Fibroblast of skin of left quadriceps (primary cell): ENCODE measurements around the gene ANAPC2.

ENCODE experiments used
- DNase-seq, 2 experiments: peaks; one replicate each; pipeline ENCODE4 v3.0.0-alpha.2; 2013; ENCODE audit warnings: low read depth in 2 of 2

Gene ANAPC2

DNA sequence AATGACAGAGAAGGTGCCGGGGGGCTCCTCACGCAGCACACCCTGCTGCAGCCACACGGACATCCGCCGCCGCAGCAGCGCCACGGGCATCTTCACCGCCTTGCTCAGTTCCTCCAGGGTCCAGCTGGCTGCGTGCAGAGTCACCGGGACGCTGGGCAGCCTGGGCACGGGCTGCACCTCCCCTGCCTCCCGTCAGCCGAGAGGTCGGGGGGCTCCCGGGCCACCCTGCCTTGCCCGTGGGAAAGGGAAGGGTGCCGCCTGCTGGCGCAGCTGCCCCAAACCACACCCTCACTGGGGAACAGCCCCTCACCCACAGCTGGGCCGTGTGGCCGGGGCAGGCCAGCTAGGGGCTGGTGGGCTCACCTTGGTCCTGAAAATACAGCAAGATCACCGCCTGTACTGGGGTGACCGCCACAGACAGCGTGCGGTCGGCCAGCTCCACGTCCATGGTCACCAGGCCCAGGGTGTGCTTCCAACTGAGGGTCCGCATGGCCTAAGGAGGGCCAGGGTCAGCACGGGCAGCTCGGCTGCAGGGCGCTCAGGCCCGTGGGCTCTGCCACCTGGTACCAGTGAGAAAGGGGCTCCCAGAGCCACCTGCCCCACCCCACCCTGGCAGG lies 12.9 kb downstream of the ANAPC2 start:
- no peak for DNase-seq

GRCh38 chr9:137174722-137175293 lies 13.6 kb downstream of the ANAPC2 start:
- DNase-seq = no peak

- DNase-seq = no peak
Observed at GRCh38 chr9:137173796-137174664, 14.3 kb downstream of the ANAPC2 start.

GRCh38 chr9:137172901-137173795 lies 15.2 kb downstream of the ANAPC2 start:
- DNase-seq = no peak

GRCh38 chr9:137171149-137171900 lies 17.0 kb downstream of the ANAPC2 start:
- no peak for DNase-seq

DNA sequence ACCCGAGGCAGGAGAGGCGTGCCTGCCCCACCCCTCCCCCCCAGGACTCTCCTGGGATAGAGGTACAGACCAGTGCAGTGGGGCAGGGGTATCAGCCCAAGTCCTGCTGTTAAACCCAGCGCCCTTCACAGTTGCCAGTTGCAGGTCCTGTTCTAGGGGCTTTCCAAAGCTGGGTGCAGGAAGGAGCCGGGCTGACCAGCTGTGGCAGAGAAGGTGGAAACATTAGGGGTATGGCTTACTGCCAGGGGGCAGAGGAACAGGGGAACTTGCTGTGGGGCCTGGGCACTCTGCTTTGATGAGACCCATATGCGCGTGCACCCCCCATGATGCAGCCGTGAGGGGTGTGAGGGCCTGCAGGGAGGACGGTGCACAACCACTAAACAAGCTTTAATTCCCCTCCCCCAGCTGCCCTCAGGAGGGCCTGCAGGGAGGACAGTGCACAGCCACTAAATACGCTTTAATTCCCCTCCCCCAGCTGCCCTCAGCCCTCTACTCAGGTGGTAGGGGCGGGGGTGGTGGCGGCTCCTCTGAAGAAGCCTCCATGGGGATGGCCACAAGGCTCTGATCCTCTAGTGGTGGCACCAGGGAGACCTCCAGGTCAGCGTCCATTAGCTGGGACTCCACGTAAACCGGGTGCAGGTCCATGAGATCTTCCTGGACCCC lies 17.7 kb downstream of the ANAPC2 start:
- no peak for DNase-seq

DNA sequence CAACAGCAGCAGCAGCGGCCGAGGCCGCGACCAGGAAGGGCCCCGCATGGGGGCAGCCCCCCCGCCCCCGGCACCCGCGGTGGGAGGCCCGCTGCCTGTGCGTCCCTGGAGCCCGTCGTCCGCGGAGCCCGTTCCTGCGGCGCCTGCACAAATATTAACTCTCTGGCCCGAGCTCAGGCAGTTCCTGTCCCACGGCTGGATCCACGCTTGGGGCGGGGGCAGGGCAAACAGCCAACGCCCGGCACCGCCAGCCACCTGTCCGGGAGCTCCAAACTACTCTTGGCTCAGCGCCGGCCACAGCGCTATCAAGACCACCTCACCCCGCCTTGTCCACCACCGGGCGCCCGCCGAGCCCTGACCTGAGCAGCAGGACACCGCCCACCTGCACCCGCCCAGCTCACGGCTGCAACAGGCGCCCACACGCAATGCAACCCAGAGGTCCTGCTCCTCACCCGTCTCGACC lies 18.4 kb downstream of the ANAPC2 start, which contains the start of gene LRRC26:
LRRC26 (minus strand) TSS at position 156 of the 463 bp plus-strand sequence; CDS start at position 48, 108 bp downstream.
- DNase-seq = no peak

DNA sequence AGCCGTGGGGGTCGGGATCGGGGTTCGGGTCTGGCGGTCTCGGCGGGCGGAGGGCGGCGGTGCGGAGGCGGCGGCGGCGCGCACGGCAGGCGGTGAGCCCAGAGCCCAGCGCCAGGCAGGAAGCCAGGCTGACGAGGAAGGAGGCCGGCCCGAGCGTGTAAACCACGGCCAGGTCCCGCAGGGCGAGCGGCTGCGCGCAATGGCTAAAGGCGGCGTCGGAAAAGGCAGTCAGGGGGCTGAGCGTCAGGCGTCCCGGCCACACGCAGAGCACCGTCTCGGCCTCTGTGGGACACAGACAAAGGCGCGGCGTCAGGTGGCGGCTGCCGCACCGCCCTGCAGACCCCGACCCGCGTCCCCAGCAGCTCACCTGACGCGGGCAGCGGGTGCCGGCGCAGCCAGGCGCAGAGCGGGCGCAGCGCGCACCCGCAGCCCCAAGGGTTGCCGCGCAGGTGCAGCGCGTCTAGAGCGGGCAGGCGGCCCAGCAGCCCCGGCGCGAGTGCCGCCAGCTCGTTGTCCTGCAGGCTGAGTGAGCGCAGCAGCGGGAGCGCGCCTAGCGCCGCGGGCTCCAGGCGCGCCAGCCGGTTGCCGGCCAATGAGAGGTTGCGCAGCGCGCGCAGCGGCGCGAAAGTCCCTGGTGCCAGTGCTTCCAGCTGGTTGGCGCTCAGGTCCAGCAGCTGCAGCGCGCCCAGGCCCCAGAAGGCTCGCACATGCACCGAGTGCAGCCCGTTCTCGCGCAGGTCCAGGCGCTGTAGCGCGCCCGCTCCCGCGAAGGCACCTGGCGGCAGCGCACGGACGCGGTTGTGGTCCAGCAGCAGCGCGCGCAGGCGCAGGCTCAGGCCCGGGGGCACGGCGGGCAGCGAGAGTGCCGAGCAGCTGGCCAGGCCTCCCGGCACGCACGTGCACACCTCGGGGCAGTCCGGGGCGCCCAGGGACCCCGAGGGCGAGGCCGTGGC lies 19.2 kb downstream of the ANAPC2 start:
- DNase-seq = no peak

DNA sequence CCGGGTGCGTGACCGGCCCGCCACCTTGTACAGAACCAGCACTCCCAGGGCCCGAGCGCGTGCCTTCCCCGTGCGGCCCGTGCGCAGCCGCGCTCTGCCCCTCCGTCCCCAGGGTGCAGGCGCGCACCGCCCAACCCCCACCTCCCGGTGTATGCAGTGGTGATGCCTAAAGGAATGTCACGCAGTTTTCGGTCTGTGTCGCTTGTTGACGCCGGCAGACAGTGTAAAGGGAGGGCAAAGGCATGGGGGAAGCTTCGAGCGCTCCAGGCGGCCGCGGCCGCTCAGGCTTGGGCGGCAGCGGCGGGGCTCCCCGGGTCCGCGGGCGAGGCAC lies 19.8 kb downstream of the ANAPC2 start:
- DNase-seq = no peak

DNA sequence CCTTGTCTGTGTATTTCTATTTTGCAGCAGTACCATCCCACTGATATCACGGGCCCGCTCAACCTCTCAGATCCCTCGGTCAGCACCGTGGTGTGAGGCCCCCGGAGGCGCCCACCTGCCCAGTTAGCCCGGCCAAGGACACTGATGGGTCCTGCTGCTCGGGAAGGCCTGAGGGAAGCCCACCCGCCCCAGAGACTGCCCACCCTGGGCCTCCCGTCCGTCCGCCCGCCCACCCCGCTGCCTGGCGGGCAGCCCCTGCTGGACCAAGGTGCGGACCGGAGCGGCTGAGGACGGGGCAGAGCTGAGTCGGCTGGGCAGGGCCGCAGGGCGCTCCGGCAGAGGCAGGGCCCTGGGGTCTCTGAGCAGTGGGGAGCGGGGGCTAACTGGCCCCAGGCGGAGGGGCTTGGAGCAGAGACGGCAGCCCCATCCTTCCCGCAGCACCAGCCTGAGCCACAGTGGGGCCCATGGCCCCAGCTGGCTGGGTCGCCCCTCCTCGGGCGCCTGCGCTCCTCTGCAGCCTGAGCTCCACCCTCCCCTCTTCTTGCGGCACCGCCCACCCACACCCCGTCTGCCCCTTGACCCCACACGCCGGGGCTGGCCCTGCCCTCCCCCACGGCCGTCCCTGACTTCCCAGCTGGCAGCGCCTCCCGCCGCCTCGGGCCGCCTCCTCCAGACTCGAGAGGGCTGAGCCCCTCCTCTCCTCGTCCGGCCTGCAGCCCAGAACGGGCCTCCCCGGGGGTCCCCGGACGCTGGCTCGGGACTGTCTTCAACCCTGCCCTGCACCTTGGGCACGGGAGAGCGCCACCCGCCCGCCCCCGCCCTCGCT lies 20.4 kb downstream of the ANAPC2 start:
- DNase-seq = no peak

DNA sequence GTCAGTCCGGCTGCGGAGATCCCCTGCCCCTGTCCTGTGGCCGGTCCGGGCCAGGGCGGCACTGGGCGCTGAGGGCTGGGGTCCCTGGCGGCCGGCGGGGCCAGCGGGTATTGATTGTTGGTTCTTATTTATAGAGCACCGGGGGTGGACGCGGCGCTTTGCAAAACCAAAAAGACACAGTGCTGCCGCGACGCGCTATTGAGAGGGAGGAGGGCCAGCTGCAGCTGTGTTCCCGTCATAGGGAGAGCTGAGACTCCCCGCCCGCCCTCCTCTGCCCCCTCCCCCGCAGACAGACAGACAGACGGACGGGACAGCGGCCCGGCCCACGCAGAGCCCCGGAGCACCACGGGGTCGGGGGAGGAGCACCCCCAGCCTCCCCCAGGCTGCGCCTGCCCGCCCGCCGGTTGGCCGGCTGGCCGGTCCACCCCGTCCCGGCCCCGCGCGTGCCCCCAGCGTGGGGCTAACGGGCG lies 21.0 kb downstream of the ANAPC2 start:
- DNase-seq = no peak

GRCh38 chr9:137166380-137167229 lies 21.8 kb downstream of the ANAPC2 start:
- no peak for DNase-seq

DNA sequence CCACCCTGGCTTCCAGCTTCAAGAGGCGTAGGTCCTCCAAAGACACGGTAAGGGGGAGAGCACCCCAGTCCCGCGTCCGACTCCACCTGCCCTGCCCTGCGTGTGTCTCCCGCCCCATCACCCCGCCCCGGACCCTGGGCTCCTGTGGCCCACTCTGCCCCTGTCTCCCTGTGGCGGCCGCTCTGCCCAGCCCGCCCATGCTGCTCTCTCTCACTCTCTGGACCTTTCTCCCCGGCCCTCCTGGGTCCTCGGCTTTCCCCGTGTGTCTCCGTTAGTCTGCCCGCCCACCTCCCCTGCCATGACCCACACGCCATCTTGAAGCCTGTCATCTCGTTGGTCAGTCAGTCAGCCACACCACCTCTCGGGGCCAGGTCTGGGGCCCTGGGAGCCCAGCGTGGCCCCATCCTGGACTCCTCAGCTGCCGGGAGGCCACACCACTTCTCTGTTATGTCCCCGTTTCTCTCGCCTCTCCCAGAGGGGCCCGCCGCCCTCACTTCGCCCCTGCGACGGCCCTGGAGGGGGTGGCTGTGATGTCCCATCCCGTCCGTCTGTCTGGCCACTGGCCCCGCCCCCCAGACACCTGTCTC lies 23.0 kb downstream of the ANAPC2 start:
- no peak for DNase-seq

DNA sequence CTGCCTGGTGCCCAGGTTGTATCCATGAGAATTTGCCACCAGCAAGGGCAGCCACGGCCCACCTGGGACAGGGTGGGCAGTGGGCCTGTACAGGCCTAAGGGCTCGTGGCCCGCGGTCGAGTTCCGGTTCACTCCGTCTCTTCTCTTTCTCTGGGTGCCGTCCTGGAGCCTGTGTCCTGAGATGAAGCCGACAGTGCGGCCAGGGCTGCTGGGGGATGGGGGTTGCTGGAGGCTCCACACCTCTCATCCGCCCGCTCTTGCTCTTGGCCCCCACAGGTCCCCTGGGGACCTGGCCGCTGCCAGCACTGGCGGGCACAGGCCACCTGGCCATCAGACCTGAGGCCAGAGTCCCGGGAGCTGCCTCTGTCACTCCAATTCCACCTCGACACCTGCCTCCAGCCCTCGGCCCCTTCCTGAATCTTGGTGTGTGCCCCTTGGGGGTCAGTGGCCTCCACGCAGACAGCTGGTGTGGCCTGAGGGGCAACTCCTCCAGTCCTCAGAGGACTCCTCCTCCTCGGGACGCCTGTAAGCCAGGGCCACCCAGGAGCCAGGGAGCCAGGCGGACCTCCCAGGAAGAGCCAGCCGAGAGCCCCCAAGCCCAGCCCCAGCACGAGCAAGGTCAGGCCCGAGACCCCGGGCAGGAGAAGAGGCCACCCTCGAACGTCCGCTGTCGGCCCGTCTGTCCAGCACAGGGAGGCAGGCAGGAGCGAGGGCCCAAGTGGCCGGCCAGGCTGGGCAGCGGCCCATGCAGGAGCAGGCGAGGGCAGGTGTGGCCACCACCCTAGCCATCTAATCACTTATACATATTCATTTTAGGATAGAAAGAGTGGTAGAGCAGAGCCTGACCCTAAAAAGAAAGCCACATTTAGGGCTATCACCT lies 23.8 kb downstream of the ANAPC2 start:
- no peak for DNase-seq

DNA sequence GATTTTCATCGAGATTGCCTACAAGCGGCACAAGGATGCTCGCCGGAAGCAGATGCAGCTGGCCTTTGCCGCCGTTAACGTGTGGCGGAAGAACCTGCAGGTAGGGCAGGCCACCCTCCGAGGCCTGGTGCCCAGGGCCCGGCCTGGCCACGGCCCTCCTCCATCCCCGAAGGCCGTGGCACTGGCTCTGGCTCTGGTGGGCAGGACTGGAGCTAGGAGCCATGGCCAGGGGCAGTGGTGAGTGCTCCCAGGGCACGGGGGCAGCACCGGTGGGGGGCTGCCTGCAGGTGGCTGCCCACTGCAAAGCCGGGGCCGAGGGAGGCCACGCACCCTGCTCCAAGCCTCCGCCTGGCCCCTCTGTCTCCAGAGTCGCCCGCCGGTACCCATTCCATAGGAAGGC lies 24.6 kb downstream of the ANAPC2 start:
- DNase-seq = no peak

DNA sequence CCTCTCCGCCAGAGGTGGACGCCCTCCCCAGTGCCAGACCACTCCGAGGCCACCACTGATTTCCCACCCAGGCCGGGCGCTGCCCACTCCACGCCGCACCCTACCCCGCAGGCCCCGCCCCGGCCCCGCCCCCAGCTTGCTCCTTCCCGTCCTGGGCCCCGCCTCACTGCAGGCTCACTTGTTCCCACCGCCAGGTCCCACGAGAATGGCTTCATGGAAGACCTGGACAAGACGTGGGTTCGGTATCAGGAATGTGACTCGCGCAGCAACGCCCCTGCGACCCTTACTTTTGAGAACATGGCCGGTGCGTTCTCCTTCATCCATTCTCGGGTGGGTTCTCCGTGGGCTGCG lies 25.0 kb downstream of the ANAPC2 start:
- no peak for DNase-seq
